Activated CD8-positive, alpha-beta memory T cell treated with anti-CD3 and anti-CD28 coated beads, Interleukin-2, amount 50 U/mL, for 1 hour (primary cell): ENCODE measurements around the gene MAPK8IP2.
A peak's percentile ranks its signal among the peaks of the same experiment; 100 is the strongest.

Source experiments
- DNase-seq: peaks from one replicate; pipeline ENCODE4 v3.0.0-alpha.2; 2020; ENCODE audit errors: extremely low read depth

Gene MAPK8IP2

DNA sequence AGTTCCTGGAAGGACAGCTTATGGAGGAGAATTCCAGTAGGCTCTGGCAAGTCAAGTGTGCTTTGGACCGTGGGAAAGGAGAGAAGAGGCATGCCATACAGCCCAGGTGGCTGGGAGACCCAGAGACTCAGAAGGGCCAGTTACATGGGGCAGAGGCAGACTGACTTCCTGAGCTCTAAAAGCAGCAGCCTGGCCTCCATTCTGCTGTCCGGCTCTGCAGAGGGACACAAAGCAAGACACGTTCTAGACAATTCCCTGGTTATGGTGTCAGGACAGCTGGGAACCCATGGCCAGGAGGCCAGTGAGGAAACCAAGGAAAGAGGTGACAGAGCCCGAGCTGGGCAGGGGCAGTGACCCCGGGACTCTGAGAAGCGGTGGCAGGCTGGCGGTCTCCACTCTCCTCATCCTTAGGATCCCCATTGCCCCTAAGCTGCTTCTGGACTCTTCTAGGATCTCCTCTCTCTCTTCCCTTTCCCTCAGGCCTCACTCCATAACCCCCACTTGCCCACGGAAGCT is 25.1 kb upstream of the MAPK8IP2 start:
- no peak for DNase-seq

DNA sequence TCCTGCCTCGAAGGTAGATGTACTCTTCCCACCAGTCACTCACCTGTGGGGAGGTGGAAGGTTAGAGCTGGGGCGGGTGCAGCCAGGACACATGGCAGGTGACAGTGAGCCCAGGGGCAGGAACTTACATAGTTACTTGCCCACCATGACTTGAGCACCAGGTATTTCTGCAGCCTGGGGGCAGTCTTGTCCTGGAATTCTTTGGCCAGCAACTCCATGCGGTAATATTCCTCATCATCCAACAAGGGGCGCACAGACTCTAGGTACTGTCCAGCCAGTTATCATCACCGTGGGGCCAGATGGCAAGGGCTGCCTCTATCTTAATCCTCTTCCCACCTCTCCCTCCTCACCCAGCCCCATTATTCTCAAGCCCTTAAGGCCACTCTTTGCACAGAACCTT is 24.5 kb upstream of the MAPK8IP2 start:
- no peak for DNase-seq

DNA sequence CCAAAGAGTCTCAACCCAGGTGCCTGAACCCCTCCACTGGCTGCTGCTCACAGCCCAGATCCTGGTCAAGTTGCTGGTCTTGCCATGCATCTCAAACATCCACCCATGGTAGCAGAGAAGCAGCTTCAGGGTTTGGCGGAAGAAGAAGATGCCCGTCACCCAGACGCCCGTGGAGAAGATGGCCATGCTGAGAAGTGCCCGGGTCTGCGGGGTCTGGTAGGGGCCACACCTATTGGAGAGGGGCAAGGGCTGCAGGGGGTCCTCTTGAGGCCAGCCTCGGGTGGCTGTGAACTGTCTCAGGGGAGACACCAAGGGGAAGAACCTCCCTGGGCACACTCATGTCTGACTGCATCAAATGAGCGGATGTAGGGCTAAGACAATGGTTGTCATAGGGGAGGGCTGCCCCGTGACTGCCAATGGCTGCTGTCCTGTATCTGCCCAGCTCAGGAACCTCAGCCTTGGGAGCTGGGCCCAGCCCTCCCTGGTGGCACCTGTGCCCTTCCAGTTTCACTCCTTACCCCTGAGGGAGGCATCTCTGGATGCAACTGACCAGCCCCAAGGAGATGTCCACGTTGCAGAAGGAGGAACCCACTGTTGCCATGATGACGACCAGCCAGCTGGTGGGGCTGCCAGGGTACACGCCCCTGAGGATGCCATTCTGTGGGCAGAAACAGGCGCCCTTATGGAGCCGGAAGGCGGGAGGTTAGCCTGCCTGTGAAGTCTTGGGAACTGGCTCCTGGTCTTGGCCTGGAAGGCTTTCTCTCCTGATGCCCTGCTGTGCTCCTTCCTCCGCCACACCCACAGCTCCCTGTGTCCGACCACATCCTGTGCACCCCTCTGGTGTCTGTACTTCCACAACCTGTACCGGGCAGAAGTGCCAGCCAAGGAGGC is 23.5 kb upstream of the MAPK8IP2 start:
- DNase-seq = no peak

DNA sequence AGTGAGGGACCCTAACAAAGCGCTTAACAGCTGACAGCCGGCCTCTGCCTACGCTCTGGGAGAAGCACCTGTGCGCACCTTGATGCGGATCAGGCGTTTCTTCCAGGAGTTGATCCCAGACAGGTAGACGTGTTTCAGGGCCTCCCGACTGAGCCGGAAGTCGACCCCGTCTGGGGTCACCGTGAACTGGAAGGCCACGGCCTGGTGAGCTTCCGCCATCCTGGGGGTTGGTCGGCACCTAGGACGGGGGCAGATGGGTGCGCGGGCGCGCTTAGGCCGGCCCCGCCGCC is 23.0 kb upstream of the MAPK8IP2 start:
- no peak for DNase-seq

DNA sequence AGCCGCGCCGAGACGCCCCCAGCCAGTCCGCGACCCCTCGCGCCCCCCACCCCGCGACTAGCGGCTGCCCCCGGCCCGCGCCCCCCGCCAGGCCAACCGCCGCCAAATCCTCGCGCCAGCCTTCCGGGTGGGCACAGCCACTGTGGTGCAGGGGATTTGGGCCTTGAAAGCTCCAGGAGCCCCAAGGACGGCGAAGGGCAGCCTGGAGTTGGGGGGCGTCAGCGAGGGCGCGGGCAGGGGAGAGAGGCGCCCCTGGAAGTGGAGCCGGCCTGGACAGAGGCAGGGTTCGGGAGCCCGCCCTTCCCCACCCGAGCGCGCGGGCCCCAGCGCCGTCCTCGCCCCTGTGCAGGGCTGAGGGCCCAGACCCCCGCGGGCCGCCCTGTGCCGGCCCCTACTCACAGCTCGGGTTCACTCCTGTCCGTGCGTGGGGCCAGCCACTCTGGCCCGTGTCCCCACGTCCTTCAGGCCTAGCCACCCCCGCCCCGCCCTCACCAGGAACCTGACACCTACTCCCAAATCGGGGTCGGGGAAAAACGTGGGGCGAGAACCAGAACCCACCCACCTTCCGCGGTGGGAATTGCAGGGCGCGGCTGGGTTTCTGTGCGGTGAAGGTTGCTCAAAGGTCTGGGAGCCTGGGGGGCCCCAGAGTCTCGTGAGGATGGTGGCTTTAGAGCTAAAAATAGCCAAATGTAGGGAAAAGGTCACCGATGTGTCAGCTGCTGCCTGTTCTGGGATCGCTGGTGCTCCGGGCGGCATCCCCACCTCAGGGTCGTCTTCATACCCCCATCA is 22.4 kb upstream of the MAPK8IP2 start, which contains the start of gene CPT1B:
Gene CPT1B, minus strand, starts transcription at position 441 of the 789 bp plus-strand sequence. CDS start 512 bp downstream, outside the sequence.
- no peak for DNase-seq

DNA sequence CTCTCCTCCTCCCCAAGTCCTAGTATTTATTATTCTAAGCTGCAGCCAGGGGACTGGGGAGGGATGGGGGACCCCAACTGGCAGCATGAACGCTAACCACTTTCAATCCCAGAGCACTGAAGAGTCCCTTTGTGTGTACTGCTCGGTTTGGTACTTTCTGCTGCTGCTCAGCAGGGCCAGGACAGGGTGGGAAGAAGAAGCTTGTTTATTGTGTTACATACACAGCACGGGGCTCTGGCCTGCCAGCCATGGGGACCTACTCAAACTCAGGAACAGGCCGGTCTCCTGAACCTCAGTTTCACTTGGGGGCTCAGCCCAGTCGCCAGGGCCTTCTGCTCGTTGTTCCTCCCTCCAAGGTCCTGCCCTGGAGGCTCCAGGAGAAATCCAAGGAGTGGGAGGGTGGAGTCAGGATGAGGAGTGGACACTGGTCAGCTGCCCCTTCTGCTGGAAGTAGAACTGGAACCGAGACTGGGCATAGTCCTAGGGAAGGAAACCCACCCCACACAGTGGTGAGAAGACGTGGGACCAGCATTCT is 21.8 kb upstream of the MAPK8IP2 start:
- DNase-seq = no peak

DNA sequence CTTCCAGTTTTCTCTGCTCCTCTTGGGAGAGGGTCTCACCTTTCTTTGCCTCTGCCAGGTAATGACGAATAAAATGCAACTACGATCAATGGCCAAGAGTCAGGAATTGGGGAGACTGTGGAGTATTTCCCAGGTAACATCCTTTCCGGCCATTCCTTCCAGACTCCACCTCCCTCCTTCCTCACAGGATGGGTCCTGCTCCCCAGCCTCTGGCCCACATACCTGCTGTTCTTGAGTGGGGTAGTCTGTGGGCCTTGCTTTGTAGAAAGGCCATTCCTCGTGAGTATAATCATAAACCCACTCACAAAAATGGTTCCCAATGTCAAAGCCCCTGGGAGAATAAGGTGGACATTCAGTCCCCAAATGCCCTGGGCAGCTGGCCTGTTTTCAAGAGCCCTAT is 20.8 kb upstream of the MAPK8IP2 start:
- DNase-seq = no peak

DNA sequence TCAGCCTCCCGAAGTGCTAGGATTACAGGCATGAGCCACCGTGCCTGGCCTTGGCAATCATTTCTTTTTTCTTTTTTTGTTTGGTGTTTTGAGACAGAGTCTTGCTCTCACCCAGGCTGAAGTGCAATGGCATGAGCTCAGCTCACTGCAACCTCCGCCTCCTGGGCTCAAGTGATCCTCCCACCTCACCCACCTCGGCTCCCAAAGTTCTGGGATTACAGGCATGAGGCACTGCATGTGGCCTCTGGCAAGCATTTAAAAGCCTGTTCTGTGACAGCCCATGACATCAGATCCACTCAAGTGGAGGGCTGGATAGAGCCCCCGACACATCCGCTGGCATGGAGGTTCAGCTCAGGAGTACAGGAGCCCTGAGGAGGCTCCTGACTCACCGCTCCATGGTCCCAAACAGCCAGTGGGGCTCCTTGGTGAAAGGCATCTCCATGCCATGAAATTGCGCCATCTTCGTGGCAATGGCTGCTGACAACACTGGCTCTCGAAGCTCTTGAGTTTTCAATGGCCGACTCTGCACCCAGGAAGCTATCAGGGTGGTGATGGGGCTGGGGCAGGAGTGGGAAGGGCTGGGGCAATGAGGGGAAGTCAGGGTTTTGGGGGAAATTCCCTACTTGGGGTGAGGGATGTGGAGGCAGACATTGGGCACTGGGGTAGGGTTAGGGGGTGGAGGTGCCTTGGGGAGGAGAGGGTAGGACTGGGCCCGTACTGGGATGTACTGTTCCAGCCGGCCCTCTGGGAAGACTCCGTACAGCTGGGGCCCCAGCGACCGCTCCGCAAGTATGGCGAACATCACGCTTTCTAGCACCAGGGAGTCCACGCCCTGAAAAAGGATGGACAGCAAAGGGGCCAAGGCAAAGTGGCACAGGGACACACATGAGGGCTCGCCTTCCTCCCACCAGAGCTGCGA is 19.3 kb upstream of the MAPK8IP2 start:
- no peak for DNase-seq

DNA sequence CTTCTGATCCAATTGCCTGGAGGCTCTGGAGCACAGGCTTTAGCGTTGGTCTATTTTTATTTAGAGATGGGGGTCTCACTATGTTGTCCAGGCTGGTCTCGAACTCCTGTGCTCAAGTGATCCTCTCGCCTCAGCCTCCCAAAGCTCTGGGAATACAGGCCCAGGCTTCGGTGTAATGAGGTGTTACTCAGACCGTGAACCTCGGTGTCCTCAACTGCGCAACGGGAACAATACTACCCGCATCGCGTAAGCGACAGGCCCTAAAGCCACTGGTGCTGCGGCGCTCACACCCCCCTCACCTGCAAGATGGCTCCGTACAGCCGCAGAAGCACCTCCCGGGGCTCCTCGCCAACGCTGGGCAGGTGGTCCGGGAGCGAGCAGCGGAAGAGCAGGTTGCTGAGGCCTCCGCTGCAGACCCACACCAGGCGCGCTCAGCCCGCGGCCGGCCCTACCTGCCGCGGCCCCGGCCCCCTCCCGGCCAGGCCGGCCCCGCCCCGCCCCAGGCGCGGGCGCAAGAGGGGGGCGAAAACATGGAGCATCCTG is 18.6 kb upstream of the MAPK8IP2 start:
- DNase-seq = no peak

DNA sequence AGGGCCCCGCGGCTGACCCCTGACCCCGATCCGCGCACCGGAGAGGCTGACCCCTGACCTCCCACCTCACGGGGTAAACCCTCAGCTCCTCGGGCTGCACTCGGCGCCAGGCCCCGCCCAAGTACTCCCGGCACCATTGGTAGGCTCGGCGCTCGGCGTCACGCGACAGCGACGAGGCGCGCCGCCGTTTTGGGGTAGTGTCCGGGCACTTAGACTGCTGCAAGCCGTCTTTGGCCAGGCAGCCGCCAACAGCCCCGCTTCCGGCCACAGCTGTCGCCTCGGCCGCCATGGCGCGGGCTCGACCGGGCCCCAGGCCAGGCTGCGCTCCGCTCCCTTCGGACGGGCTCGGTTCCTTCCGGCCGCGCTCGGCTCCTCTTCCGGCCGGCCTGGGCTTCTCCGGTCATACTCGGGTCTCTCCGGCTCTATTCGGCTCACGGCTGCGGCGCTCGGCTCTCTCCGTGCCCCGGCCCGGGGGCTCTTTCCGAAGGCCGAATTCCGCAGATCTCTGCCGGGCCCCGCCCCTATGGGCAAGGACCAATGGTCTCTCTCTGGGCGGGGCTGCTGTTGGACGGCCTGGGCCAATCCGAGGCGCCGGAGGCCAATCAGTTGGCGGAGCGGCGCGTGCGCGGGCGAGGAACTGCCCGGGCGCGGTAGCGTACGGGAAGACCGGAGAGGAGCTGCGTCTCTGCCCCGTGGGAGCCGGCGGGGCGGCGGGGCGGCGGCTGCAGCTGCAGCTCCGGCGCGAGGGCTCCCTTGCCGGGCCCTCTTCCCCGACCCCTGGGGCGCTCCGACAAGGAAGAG is 17.9 kb upstream of the MAPK8IP2 start, which contains the start of gene CHKB:
Gene CHKB, minus strand, starts transcription at position 357 of the 801 bp plus-strand sequence. Its CDS starts 68 bp downstream, at position 289.
- peak; percentile 95 for DNase-seq

DNA sequence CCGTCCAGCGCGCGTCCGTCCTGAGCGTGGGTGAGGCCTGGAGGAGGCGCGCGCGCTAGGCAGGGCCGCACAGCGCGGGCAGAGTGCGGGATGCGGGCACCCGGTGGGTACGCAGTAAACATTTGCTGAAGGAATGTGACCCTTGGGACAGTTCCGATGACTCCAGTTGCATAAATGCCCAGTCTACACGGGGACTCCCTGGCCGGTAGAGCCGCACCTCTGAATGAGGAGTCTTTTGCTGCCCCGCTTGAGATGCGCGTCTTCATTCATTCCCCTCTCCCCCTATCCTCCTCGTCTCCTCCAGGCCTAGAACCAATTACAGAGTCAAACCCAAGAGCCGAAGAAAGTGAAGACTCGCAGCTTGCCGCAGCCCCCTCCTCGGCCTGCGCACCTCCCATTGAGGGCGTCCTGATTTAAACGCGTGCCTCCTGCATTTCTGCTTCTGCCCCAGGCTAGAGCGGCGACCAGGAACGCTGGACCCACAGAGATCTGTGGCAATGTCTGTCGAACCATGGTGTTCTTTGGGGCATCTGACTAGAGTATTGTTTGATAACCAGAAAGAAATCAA is 17.2 kb upstream of the MAPK8IP2 start:
- DNase-seq = no peak

DNA sequence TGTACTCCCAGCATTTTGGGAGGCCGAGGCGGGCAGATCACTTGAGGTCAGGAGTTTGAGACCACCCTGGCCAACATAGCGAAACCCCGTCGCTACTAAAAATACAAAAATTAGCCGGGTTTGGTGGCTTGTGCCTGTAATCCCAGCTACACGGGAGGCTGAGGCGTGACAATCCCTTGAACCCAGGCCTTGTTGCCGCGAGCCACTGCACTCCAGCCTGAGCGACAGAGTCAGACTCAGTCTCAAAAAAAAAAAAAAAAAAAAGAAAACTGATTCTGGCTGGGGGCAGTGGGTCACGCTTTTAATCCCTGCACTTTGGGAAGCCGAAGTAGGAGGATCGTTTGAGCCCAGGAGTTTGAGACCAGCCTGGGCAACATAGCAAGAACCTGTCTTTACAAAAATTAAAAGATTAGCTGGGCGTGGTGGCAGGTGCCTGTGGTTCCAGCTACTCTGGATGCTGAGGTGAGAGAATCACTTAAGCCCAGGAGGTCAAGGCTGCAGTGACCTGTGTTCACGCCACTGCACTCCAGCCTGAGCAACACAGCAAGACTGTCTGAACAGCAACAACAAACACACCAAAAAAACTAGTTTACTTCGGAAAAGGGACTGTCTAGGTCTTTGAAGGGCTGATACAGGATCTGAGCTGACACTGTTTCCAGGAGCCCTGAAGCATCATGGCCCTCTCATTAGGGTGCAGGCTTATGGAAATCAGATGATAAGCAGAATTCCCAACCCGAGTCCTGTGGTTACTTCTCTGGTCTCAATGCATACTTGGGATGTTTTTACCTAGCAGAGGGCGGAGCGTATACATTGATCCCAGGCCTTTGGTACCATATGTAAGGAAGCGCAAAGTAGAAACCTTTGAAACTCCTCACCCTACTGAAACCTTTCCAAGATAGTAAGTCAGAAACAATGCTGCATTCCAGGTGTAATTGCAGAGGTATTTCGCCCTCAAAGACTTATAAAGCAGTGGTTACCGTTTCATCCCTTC is 16.2 kb upstream of the MAPK8IP2 start:
- DNase-seq = no peak

DNA sequence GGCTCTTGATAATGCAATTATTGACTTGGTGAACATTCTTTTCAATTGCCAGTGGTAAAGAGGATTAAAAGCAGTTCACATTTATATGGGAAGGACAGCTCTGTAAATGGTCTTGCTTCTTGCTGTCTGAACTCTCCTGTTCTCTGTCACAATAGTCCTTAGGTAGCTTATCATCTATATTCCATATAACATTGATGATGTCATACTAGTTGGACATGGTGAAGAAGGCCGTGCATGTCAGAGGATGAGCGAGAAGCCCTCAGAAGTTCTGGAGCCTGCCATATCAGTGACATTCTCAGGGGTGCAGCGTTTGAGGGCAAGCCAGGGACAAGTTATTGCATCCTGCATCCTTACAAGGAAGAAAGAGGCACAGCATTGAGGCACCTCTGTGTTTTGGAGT is 15.4 kb upstream of the MAPK8IP2 start:
- no peak for DNase-seq

DNA sequence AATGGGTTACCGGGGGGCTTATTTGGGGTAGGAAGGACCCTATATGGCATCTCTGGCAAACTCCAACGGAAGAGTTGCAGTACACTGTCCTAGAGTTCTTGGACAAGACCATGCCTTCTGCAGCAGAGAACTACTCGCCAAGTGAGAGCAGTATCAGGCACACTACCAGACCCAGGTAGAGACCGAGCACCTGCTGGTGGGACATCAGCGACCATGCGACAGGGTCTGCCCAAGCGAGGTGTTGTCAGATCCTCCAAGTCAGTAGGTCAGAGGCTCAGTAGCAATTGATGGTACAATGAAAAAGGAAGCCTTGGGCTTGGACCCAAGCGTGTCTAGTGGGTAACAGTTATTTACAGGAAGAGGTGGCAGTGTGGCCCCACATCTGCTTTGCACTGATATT is 14.8 kb upstream of the MAPK8IP2 start:
- no peak for DNase-seq

DNA sequence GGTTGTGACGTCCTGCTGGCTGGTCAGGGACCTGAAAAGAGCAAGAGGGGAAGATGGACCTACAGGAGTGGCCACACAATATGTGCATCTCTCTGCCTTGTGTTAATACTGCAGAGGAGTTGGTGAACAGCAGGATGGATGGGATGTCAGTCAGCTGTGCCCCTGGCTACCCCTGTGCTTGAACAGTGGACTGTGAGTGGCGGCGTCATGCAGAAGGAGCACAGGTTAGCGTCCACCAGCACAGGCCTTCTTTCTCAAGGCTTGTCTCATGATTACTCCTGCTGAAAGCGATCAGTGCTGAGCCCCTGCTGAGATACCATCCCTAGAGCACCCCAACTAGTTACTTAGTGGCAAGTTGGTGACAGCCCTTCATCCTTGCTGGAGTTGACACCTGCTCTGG is 14.2 kb upstream of the MAPK8IP2 start:
- no peak for DNase-seq

DNA sequence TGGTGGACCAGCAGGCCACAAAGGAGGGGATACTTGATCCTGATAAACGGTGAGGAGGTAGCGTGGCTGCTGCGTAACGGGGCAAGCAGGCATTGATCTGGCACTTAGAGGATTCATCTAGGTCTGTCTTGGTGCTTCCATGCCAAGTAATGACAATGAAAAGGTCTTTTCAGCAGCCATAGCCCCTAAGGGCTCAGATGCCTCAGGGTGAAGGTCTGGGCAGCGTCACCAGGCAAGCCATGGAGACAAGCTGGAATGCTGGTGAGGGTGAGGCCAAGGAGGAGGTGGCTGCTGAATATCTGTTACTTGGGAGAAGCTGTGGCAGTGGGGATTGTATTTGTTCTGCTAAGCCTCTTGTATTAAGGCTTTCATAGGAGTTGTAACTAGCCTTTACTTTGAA is 13.2 kb upstream of the MAPK8IP2 start:
- no peak for DNase-seq

DNA sequence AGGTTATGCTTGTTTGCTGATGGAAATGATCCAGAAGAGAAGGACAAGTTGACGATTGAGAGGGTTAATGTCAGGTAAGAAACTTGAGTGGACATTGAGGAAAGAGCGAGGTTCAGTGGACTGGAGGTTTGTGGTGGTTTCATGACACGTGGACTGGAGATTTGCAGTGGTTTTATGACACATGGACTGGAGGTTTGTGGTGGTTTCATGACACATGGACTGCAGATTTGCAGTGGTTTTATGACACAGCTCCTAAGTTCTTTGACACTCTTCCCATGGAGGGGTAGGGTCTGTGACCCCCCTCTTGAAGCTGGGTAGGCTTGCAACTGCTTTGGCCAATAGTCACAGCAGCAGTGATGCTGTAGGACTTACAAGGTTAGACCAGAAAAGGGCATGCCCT is 5.4 kb upstream of the MAPK8IP2 start:
- no peak for DNase-seq

DNA sequence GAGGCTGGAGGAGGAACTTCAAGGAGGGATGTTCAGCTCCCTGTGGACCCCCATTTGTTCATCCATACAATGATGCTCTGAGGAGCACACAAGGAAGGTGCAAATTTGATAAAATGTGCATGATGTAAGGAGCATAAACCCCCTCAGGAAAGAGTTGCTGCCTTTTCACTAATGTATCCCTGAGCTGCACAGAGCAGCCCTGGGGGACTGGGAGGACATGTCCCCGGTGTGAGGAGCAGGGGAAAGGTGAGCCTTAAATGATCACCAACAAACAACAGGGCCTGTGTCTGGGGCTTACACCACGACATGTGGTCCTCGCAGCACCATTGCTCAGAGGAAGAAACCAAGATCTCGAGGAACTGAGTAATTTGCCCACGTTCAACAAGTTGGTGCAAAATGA is 3.5 kb upstream of the MAPK8IP2 start:
- no peak for DNase-seq
